ENCODE measurements around the gene FPR1. TPM values are rescaled to one million over a fixed set of nuclear protein-coding genes. Genes with fewer than 3 reads are reported as not detected.
A peak's percentile ranks its signal among the peaks of the same experiment; 100 is the strongest.
"Not testable (repeated sequence)": the region's sequence is repeated elsewhere in the genome, so short reads cannot be mapped to it uniquely, and the experiment has no call there.

The FPR1 gene
- total and polyA plus RNA-seq, 8 donors, result 0.37 to 6.8 (median 1.1) TPM

DNA sequence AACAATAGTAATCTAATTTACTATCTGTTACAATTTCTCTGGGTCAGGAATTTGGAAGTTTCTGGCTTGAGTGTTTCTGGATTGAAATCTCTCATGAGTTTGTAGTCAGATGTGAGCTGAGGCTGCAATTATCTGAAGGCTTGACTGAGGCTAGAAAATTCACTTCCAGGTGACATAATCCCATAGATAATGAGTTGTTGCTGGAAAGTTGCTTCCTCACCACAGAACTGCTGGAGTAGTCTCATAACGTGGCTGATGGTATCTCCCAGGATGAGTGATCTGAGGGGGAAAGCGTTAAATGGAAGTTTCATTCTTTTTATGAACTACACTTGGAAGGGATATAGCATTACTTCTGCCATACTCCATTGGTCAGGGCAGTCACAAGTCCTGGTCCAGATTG is 28.0 kb upstream of the FPR1 start:
- no peaks in the 10 kb centered on the region for H3K9me3 ChIP-seq
- no peak overlapping the region for H3K27ac ChIP-seq
- DNase-seq (no peak), ATAC-seq (no peak), FAIRE-seq (no peak)
- no peak overlapping the region for H3K4me3 ChIP-seq
- H3K4me1 ChIP-seq, result no peaks in the 10 kb centered on the region
- H3K27me3 ChIP-seq, result peaks cover 0 to 5% (median 0%) of the 10 kb centered on the region in 4 donors
- H3K36me3 ChIP-seq, result no peaks in the 10 kb centered on the region
- 30 to 41% methylated on average over 2 of the region's 2 CpGs for WGBS, 2 donors
- intact Hi-C loops (cut with DNase I), result no loop called here
- TF ChIP-seq CTCF (IDR thresholded peaks at IDR 0.05), result no peak

- Histone ChIP-seq H3K36me3 (no peaks in the 10 kb centered on the region), H3K27me3 (peaks cover 0 to 5% (median 0%) of the 10 kb centered on the region in 4 donors), H3K27ac (no peak overlapping the region), H3K4me3 (no peak overlapping the region), H3K4me1 (no peaks in the 10 kb centered on the region), H3K9me3 (no peaks in the 10 kb centered on the region)
- no peak for ATAC-seq
- no peak for DNase-seq
- intact Hi-C loops (cut with DNase I), result no loop called here
- TF ChIP-seq CTCF (IDR thresholded peaks at IDR 0.05), result no peak
- FAIRE-seq, result no peak
- 54 to 69% methylated on average over 1 of the region's 1 CpG for WGBS, 2 donors
Observed at GRCh38 chr19:51779181-51779580, 27.5 kb upstream of the FPR1 start.

GRCh38 chr19:51777570-51778462 is 26.1 kb upstream of the FPR1 start:
- Histone ChIP-seq H3K27ac (no peak overlapping the region), H3K4me3 (no peak overlapping the region), H3K4me1 (no peaks in the 10 kb centered on the region), H3K9me3 (no peaks in the 10 kb centered on the region), H3K36me3 (no peaks in the 10 kb centered on the region), H3K27me3 (peaks cover 0 to 5% (median 0%) of the 10 kb centered on the region in 4 donors)
- intact Hi-C loops (cut with DNase I), result no loop called here
- WGBS, 2 donors, result 20 to 31% methylated on average over 23 of the region's 23 CpGs
- peak; percentile 44 to 60 (median 58) for TF ChIP-seq CTCF (IDR thresholded peaks at IDR 0.05)
- FAIRE-seq (no peak), DNase-seq (peak in 5 of 6 donors; percentile 33 to 58 (median 49)), ATAC-seq (peak; percentile 79 to 99 (median 94))

DNA sequence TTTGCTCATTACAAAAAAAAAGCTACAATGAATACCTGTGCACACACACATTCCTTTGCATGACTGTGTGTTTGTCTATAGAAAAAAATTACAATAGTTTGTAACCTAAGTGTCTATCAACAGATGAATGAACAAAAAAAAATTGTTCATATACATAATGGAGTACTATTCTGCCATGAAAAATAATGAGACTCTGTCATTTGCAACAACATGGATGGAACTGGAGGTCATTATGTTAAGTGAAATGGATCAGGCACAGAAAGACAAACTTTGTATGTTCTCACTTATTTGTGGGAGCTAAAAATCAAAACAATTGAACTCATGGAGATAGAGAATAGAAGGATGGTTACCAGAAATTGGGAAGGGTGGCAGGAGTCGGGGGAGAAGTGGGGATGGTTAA is 24.9 kb upstream of the FPR1 start:
- FAIRE-seq; DNase-seq; H3K4me1 ChIP-seq; ATAC-seq; H3K27ac ChIP-seq; H3K27me3 ChIP-seq; H3K4me3 ChIP-seq; intact Hi-C loops (cut with DNase I); H3K36me3 ChIP-seq; H3K9me3 ChIP-seq: not testable (repeated sequence)
- 63 to 80% methylated on average over 1 of the region's 1 CpG for WGBS, 2 donors

- no peaks in the 10 kb centered on the region for H3K4me1 ChIP-seq
- intact Hi-C loops (cut with DNase I), result no loop called here
- no peaks in the 10 kb centered on the region for H3K9me3 ChIP-seq
- ATAC-seq, result no peak
- peaks cover 0 to 5% (median 0%) of the 10 kb centered on the region in 4 donors for H3K27me3 ChIP-seq
- H3K27ac ChIP-seq, result no peak overlapping the region
- H3K36me3 ChIP-seq, result no peaks in the 10 kb centered on the region
- H3K4me3 ChIP-seq, result no peak overlapping the region
- TF ChIP-seq CTCF (IDR thresholded peaks at IDR 0.05), result no peak
- no peak for FAIRE-seq
- 44 to 49% methylated on average over 6 of the region's 6 CpGs for WGBS, 2 donors
- no peak for DNase-seq
Observed at GRCh38 chr19:51772977-51773376, 21.3 kb upstream of the FPR1 start.
